ENCODE results near the gene RNASE11.
"Not testable (repeated sequence)": the region's sequence is repeated elsewhere in the genome, so short reads cannot be mapped to it uniquely, and the experiment has no call there.

The RNASE11 gene

DNA sequence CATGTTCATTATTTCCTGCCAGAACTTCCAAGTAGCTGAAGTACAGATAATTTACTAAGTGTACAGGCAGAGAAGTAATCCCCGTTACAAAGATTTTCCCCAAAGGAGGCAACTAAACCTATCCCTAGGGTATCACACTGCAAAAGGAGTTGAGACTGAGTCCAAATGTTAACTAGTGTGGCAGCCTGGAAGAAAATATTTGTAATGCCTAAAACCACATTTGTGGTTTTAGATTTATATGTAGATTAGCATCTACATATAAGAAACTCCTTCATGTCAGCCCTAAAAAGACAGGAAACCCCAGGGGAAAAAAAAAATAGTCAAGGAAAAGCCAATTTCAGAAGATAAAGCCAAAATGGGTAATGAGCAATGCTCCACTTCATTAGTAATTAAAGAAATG lies 4.8 kb upstream of the RNASE11 start:
- TF ChIP-seq, protein P1, sequence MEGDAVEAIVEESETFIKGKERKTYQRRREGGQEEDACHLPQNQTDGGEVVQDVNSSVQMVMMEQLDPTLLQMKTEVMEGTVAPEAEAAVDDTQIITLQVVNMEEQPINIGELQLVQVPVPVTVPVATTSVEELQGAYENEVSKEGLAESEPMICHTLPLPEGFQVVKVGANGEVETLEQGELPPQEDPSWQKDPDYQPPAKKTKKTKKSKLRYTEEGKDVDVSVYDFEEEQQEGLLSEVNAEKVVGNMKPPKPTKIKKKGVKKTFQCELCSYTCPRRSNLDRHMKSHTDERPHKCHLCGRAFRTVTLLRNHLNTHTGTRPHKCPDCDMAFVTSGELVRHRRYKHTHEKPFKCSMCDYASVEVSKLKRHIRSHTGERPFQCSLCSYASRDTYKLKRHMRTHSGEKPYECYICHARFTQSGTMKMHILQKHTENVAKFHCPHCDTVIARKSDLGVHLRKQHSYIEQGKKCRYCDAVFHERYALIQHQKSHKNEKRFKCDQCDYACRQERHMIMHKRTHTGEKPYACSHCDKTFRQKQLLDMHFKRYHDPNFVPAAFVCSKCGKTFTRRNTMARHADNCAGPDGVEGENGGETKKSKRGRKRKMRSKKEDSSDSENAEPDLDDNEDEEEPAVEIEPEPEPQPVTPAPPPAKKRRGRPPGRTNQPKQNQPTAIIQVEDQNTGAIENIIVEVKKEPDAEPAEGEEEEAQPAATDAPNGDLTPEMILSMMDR (conservative IDR thresholded peaks at IDR 0.05; ENCODE audit: low read depth, low read length), result no peak
- H3K4me3 ChIP-seq (ENCODE audit: low read length), result no peak overlapping the region
- no peak for DNase-seq (ENCODE audit: low read depth)

DNA sequence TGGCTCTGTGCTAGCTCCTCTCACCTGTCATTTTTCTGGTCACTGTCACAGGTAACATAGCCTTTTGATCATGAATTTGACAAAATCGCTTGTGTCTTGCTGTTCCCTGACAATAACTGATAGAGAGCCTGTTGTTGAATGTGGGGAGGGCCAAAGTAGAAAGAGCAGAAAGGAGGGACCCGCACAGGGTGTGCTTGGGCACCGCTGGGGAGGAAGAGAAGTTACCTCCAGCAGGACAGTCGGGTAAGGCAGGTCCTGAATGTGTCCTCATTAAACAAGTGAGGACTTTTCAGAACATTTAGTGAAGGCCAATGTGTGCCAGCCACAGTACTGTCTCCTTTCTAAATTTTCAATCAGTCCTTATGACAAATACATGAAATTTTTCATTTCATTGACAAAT lies 3.4 kb upstream of the RNASE11 start, which contains the start of gene RNASE12:
RNASE12 (minus strand) TSS at position 142 of the 400 bp plus-strand sequence. CDS start 653 bp downstream, outside the sequence.
- TF ChIP-seq, protein P1 (conservative IDR thresholded peaks at IDR 0.05; ENCODE audit: low read depth, low read length), result no peak
- no peak for DNase-seq (ENCODE audit: low read depth)
- H3K4me3 ChIP-seq (ENCODE audit: low read length), result no peak within 1 kb of the TSS

DNA sequence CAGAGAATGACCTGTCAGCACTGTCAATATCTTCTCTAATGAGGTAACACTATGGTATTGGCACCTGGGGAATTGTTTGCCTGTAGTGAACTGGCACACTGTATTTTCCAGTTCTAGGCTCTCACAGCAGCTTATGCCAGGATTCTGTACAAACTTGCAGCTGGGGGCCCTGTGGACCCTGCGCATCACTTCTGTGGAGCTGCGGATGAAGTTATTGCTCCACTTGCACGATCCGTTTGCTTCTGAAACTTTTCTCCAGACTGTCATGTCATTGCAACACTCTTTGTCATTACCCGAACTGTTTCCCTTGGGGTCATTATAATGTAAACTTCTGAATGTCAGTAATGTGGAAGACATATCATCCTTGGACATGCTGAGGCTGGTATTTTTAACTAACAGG lies 3.9 kb downstream of the RNASE11 start:
- TF ChIP-seq, protein P1 (conservative IDR thresholded peaks at IDR 0.05; ENCODE audit: low read depth, low read length), result no peak
- DNase-seq (ENCODE audit: low read depth), result no peak
- H3K4me3 ChIP-seq (ENCODE audit: low read length), result no peak overlapping the region

DNA sequence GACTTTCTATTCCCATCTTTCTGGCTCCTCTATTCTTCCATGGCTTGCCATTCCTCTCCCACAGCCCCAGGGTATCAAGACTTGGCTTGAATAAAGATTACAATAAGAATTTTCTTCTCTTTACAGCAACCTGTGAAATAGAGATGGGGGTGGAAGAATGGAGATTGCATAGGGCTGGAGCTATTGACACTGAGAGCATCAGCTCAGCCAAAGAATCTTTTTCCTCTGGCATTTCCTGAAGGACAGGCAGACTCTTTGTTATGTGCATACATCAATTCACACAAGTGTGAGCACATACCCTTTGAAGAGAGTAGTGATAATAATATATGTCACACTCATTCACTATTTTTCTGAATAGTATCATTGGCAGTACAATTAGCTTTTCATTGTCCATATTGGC lies 4.7 kb downstream of the RNASE11 start:
- TF ChIP-seq, protein P1 (conservative IDR thresholded peaks at IDR 0.05; ENCODE audit: low read depth, low read length), result no peak
- no peak overlapping the region for H3K4me3 ChIP-seq (ENCODE audit: low read length)
- DNase-seq (ENCODE audit: low read depth), result no peak

DNA sequence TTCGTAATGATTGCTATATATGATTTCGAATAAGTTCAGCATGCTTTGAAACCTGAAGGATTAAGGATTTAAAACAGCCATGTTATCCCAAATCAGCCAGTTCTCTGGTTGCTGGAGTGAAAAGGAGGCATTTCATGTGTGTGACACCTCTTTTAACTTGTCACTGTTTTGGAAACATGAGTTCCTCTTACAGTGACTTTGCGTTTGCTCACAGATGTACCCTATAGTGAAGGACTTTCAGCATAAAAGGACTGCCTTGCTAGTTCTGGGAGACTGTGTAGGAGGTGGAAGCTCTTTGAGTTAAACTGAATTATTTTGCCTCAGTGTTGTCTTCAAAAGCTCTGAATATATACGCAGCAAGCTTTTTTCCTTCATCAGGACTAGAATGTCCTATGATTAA lies 7.6 kb downstream of the RNASE11 start:
- no peak for DNase-seq (ENCODE audit: low read depth)
- TF ChIP-seq, protein P1 (conservative IDR thresholded peaks at IDR 0.05; ENCODE audit: low read depth, low read length), result no peak
- H3K4me3 ChIP-seq (ENCODE audit: low read length), result no peak overlapping the region

DNA sequence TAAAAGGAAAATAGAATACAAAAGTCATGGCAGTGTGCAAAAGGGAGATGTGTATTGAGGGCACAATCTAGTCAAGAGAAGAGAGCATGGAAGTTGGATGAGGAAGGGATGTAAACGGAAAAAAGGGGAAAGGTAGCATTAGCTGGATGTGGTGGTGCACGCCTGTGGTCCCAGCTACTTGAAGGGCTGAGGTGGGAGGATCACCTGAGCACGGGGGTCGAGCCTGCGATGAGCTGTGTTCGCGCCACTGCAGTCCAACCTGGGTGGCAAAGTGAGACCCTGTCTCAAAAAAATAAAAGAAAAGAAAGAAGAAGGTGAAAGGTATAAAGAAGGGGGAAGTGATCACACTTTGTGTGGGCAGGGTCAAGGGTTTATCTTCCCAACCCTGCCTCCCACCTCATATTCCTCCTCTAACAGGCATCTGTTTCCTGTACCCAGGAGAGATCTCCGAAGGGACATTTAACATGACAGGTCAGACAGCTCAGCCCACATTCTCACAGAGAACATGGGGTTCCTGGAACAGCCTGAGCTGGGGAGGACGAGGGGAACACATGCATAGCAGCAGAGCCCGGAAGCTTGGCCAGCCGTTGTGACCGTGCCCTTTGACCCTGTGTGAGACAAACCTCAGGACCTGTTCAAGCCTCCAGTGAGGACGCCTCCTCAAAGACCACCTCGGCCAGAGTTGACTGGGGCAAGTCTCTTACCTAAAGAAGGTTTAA lies 8.9 kb downstream of the RNASE11 start:
- DNase-seq (ENCODE audit: low read depth), result no peak
- no peak overlapping the region for H3K4me3 ChIP-seq (ENCODE audit: low read length)
- TF ChIP-seq, protein P1 (conservative IDR thresholded peaks at IDR 0.05; ENCODE audit: low read depth, low read length), result no peak

DNA sequence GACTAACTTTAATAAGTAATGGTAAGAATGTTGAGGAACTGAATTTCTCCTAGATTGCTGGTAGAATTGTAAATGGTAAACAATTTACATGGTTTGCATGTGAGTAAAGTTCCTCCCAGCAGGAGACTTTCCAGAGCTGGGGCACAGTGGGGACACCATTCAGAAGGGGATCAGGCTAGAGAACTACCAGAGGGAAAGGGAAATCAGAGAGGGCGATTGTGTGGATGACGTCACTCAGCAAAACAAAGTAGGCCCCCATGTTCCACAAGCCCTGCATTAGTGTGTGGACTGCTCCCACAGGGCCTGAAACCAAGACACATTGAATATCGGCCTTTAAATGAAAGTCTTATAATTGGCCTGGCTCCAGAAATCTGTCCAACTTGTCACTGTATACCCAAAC lies 9.5 kb downstream of the RNASE11 start:
- TF ChIP-seq, protein P1 (conservative IDR thresholded peaks at IDR 0.05; ENCODE audit: low read depth, low read length), result no peak
- no peak for DNase-seq (ENCODE audit: low read depth)
- no peak overlapping the region for H3K4me3 ChIP-seq (ENCODE audit: low read length)

DNA sequence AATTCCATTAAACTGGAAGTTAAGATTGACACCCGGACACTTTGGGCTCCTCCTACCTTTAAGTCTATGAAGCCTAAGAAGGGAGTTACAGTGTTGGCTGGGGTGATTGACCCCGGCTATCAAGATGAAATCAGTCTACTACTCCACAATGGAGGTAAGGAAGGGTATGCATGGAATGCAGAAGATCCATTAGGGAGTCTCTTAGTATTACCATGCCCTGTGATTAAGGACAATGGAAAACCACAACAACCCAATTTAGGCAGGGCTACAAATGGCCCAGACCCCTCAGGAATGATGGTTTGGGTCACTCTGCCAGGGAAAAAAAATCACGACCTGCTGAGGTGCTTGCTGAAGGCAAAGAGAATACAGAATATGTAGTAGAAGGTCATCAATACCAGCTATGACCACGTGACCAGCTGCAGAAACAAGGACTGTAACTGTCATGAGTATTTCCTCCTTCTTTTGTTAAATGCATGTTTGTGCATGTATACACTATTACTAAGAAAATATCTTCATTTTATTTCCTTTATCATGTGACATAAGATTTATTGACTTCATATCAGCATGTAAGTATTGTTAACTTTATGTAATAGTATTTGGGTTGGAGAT lies 15.3 kb downstream of the RNASE11 start:
- DNase-seq (ENCODE audit: low read depth); H3K4me3 ChIP-seq (ENCODE audit: low read length): not testable (repeated sequence)

DNA sequence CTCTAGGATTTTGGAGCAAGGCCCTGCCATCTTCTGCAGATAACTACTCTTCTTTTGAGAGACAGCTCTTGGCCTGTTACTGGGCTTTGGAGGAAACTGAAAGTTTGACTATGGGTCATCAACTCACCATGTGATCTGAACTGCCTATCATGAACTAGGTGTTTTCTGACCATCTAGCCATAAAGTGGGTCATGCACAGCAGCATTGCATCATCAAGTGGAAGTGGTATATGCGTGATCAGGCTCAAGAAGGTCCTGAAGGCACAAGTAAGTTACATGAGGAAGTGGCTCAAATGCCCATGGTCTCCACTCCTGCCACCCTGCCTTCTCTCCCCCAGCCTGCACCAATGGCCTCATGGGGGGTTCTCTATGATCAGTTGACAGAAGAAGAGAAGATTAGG lies 17.1 kb downstream of the RNASE11 start:
- H3K4me3 ChIP-seq (ENCODE audit: low read length); DNase-seq (ENCODE audit: low read depth): not testable (repeated sequence)

DNA sequence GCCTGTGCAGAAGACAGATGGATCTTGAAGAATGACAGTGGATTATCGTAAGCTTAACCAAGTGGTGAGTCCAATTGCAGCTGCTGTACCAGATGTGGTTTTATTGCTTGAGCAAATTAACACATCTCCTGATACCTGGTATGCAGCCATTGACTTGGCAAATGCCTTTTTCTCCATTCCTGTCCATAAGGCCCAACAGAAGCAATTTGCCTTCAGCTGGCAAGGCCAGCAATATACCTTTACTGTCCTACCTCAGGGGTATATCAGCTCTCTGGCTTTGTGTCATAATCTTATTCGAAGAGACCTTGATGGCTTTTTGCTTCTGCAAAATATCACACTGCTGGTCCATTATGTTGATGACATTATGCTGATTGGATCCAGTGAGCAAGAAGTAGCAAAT lies 17.9 kb downstream of the RNASE11 start:
- DNase-seq (ENCODE audit: low read depth), result not testable (repeated sequence)

More for the DNA sequence above, 17.9 kb downstream of the RNASE11 start:
- not testable (repeated sequence) for H3K4me3 ChIP-seq (ENCODE audit: low read length)

Data from retinal pigment epithelial cell (primary cell).